Measurements from ENCODE around the gene PHF12.
"Not testable (repeated sequence)": the region's sequence is repeated elsewhere in the genome, so short reads cannot be mapped to it uniquely, and the experiment has no call there.

The PHF12 gene

DNA sequence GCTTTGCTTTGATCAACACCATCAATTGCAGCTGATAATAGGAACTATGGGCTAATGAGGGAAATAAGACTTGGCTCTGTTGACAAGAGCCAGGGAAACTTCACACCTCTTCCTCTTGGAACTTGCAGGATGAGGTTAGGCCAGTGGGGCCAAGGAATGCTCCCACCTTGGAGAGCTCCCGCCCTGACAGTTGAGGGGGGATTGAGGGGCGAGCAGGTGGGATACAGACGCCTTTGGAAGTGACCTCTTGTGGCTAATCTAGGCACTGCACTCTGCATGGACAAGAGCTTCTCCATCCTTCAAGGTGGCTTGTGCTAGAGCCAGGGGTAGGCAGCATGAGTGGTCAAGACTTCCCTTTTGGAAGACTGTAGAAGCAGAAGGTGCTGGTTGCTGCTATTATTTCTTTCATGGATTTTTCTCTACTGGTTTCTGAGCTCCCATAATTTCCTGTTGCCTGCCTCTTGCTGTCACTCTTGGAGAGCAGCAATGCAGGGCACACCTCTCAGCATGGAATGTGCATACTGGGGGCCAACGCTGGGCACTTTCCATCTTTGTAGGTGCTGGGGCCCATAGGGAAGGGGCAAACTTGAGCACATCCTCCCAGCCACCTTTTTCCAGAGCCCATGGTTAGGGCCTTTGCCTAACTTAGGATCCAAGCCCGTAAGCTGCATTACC lies 2.3 kb upstream of the PHF12 start:
- DNase-seq = no peak

DNA sequence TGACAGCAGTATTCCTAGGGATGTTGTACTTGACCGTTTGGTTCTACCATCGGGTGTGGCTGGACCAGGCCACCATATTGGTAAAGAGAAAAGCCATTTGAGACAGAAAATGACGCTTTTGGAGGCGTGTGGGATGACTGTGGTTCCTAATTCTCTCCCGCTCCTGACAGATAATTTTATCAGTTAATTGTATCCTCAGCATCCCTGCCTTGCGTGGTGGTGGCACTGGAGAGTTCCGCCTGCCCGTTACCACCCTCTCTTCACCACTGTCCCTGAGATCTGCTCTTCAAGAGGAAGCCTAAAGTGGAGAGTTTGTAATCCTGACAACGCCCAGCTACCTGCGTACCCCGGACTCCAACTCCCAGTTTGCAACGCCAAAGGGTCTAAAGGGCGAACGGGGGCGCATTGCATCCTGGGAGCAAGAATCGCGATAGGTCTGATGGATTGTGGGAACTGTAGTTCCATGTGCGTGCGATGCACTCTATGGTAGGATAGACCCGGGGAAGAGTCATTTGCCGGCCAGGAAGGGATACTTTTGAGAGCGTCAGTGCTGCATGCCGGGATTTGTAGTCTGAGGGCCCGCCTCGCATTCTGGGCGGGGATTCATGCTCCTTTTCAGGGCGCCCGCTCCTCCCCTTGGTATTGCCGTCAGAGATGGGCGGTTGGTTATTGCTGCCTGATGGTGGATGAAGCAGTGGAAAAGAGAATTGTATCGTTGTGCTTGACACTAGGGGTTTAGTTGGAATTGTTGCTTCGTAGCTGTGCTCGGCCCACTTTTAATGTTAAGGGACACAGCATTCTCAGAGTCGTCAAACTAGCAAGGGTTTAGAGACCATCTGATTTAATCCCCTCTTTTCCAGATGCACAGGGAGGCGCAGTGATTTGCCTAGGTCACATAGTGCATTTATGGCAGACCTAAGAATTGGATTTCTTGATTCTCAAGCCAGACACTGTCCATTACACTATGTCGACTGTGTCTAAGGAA lies 965 bp upstream of the PHF12 start:
- peak; percentile 99 for DNase-seq

DNA sequence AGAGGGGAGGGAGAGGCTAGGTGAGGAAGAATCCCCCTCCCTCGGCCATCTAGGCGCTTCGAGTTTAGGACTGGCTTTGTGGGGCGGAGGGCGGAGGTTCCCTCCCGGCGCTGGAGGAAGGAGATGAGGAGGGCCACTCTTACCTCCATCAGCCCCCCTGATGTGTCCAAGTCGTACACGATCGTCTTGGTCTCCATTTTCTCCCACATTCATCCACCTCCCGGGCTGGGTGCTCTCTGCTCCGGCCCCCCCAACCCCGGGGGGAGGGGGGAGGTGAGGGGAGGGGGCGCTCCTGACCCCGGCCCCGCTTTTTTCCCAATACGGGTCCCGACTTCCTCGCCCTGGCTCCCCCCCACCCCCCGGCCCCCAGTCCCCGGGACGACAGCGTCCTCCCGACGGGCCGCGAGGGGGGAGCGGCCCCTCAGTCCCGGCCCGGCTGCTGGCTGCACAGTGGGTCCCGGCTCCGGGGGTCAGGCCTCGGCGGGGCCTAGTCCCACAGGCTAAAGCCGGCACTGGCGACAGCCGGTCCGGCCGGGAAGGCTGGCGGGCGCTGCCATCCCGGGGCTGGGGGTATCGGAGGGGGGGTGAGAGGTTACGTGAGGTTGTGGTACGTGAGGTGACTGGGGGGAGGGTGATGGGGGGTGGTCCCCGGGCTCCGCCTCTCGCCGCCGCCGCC lies 428 bp downstream of the PHF12 start:
- DNase-seq = no peak

DNA sequence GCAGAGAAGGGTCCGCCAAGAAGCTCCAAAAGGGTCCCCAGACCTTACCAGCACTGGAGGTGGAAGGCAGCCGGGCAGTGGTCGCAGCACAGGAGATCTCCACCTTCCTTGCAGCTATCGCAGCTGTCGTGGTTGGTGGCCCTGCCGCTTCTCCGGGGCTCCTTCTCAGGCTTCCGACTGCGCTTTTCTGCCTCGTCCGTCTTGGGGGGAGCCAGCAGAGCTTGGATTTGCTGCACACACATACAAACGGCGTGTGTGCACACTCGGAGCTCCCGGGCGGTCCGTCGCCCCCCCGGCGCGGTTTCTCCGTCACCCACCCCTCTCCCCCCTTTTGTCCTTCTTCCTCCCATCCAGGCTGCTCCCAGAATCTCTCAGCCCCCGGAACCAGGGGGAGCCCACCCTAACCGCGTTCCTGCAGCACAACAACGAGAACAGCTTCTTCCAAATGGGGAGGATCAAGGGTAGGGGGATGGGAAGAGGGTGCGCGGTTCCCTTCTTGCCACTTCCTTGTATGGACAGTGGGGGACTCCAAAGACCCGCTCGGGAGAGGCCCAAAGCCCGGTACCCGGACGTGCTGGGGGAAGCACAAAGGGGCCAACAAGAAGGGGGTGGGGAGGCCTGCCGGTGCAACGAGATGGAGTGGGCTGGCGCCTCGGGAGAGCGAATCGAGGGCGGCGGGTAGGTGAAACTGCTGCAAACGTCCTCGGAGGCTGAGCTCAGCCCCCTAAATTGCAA lies 1.1 kb downstream of the PHF12 start:
- no peak for DNase-seq

DNA sequence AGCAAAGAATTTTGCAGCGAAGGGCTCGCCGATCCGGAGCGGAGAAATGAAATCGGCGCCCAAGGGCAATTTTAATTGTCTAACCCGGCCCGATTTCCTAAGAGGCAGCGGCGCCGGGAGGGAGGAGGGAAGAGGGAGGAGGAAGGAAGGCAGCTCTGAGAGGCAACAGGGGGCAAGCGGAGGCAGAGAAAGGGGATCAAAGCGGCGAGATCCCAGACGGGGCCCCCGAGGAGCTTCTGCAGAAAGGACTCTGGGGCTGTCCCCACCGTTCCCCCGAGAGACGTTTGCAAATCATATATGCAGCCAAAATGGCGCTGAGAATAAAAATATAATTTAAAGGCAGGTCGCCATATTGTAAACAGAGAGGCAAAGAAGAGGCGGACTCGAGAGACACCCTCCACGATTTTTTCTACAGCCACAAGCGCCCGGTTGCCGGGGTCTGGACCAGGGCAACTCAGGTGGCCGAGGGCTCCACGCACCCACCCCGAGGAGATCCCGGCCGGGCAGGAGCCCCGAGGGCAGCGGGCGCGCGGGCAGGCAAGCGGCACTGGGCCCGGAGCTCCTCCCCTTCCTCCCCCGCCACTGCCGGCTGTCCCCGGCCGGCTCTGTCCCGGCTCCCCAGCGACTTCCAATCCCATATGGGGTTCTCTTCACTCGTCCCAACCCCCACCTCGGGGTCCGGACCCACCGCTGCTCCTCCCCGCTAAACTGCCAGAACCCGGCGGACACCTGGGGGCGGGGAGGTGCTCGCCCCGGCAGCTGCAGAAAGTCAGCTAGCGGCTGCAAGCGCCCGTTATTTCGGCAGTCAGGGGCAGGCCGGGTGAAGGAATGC lies 1.9 kb downstream of the PHF12 start:
- DNase-seq = no peak

DNA sequence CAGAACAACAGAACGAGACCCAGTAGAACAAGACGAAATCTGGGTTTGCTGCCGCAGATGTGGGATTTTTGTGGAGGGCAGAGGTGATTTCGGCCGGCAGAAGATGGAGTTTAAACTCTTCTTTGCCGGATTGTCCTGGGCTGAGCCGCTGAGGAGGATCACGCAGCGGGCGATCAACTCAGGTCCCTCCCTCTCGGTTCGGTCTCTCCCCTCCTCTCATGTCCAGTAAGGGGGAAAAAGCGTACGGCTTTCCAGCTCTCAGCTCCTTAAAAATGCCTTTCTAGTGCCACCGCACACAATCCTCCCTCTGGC lies 2.5 kb downstream of the PHF12 start:
- DNase-seq = no peak

DNA sequence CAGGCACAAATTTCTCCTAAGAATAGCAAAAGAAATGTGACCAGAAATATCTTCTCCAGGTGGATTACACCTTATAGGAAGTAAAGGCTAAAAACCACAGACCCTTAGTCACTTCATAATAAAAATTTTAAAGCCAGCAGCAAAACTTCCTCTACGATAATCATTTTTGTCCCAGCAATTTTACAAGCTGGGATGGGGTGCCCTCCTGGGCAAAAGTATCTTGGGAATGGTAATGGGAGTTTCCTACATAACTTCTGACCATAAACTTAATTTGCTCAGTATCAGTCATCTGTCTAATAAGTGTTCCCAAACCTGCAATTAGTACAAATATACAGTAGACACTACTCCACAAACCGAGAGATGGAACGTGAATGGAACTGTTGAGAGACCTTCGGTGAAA lies 3.0 kb downstream of the PHF12 start:
- no peak for DNase-seq

DNA sequence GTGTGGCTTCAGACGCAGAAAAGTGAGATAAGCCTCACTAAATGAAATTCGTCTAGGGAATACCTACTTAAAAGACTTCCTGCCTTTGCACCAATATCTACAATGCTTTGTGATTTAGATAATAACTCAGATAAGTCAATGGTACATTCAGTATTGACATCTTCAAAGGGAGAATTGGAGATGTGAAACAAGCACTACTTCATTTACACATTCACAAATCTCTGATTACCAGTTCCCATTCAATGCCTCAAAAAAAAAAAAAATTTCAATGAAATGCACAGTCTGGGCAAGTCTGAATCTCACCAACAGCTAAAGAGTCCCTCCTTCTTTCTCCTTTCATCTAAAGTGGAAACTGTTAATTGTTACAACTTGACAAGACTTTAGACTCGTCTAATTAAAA lies 3.7 kb downstream of the PHF12 start:
- no peak for DNase-seq

DNA sequence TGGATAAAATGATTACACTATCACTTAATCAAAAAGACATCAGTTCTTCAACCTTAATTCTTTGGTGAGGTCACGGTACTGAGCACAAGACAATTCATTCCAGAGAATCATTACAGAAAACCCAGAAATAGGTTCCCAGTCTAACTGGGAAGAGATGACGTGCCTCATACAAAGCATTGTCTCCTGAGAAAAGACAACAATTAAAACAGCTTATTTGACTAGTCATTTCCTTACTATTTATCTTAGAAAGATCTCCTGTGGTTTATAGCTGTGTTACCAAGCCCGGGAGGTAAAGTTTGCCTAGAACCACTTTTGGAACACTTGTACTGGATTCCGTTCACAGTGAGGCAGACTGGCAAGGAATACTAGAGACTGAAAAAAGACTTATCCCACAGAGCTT lies 5.1 kb downstream of the PHF12 start:
- no peak for DNase-seq

DNA sequence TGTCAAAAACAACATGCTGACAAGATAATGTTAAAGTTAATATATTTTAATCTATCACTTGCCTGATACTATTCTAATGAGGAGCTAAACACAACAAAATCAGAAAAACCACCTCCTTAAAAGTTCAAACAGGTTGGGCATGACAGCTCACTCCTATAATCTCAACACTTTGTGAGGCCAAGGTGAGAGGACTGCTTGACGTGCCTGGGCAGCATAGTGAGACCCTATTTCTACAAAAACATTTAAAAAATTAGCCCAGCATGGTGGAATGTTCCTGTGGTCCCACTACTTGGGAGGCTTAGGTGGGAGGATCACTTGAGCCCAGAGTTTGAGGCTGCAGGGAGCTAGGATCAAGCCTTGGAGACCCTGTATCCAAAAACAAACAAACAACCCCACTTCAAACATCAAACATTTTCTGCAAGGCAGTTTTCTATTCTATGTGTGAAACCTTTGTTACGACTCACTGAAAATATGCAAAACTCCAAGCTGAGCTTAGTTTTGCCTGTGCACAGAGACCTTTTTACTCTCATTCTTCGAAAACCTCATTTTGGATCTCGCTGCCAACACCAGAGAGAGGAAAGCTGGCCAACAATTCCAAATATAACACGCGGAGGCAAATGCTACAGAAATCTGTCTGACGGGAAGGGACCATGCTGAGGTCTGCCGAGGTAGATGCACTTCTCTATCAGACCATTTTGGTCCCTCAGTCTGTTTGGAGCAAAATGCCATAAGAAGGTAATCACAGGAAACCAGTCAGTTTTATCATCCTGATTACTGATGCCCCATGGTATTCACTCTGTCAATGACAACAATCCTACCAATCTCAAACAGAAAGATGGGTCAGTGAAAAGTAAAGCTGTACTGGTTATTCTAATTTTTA lies 6.2 kb downstream of the PHF12 start:
- DNase-seq = no peak

DNA sequence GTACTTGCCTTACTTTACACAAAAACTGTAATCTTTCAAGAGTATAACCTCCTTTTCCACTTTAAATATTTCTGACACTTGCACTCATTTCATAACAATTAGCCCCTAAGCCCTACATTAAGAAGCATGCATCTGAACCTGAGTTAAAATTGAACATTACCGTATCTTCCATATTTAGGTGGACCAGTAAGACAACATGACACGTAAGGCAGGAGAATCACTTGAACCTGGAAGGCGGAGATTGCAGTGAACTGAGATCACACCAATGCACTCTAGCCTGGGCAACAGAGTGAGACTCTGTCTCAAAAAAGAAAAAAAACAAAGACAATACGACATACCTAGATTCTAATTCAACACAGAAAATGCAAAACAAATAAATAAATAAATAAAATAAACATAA lies 7.0 kb downstream of the PHF12 start:
- DNase-seq = no peak

DNA sequence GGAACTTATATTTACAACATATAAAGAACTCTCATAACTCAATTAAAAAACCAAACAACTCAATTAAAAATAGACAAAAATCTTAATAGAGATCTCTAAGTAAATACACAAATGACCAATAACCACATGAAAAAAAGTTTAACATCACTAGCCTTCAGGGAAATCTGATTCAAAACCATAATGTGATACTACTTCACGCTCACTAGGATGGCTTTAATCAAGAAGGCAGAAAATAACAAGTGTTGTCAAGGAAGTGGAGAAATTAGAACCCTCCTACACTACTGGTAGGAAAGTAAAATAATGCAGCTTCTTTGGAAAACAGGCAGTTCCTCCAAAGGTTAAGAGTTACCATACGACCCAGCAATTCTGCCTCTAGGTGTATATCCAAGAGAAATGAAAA lies 8.4 kb downstream of the PHF12 start:
- no peak for DNase-seq

DNA sequence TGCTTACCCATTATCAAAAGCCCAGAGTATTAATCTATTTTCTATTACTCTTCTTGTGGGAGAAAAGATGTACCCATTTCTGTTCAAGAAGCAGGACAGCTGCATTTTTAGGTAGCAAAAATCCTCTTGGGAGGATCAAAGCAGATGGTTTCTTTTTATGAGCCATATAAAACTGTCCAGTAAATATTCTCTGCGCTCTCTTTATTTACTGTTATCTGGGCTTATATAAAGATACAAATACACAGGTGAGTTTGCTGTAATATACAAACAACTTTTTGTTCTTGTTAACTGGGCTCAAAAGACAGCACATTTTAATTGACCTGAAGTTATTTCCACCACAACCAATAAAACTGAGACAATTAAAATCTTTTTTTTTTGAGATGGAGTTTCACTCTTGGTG lies 10.1 kb downstream of the PHF12 start:
- DNase-seq = no peak

DNA sequence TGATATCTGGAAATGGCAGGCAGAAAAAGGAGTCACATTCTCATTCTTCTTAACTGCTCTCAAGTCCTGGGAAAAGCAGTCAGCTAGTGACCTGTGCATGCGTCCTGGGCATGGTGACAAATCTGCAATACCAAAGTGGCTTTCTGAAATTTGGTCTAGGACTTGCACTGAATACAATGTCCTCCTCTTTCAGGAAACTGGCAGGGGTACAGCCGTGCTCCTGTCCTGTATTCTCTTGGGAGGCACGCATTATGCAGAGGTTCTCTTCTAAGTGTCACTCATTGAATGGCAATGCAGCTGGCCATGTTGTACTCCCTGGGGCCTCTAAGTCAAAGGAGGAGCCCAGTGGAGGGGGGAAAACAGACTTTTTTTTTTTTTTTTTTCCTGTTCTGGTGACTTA lies 10.6 kb downstream of the PHF12 start:
- DNase-seq = no peak

DNA sequence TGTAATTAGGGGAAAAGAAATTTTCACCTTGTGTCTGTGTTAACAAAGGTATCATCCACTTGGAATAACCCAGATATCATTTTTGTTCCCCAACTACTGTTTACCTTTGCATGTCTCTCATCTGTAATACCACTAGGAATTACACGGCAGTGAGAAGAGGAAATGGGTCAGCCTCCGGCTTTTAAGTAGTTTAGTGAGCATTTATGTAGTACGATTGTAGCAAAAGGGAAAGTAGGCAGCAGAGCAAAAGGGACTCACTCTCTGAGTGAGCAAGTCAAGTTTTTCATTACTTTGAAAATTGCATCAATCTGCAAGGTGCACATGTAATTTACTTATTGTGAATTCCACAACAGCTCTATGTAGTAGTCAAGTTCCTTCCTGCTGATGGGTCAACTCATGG lies 11.2 kb downstream of the PHF12 start:
- DNase-seq = no peak

DNA sequence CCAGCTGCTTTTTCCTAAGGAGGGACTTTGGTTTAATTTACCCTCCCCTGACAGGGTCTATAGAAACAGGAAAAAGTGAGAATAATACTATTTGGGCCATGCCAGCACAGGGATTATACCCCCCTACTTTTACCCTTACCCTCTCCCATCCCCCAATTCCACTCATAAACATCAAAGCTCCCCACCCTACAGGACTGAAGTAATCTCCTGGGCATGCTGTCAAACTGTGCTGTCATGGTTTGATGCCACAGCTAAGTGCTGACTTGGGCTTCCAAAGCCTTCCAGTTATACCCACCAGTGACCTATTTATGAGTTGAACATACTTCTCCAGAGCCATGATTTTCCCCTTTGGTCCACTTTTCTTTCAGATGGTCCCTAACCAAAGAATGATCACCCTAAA lies 12.8 kb downstream of the PHF12 start:
- no peak for DNase-seq

DNA sequence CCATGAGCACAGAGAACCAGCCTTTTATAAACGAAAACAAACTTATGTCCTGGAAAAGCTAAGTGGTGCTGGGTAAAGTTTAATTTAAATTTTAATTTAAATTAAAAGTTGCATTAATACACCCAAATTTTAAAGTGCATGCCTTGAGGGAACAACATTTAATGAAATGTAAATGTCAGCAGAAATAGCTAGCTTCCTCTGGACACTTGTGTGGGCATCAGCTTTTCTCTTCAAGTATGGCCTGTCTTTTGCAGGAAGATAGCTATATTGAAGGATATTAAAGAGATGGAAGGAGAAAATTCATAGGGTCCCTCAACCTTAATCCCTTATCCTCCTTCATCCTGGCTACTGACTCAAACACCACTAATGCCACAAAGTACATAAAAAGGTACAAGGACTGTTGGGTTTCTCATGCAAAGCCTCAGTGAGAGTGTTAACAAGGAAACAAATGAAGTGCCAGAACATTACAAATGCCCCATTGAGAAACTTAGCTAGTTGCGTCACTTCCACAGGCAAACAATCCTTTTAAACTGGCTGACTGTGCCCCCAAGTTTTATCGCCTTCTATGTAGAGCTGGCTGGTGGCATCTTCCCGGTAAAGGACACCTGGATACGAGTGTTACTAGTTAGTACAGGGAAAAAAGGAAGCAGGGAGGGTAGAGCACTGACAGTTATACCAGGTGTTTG lies 14.1 kb downstream of the PHF12 start:
- no peak for DNase-seq

DNA sequence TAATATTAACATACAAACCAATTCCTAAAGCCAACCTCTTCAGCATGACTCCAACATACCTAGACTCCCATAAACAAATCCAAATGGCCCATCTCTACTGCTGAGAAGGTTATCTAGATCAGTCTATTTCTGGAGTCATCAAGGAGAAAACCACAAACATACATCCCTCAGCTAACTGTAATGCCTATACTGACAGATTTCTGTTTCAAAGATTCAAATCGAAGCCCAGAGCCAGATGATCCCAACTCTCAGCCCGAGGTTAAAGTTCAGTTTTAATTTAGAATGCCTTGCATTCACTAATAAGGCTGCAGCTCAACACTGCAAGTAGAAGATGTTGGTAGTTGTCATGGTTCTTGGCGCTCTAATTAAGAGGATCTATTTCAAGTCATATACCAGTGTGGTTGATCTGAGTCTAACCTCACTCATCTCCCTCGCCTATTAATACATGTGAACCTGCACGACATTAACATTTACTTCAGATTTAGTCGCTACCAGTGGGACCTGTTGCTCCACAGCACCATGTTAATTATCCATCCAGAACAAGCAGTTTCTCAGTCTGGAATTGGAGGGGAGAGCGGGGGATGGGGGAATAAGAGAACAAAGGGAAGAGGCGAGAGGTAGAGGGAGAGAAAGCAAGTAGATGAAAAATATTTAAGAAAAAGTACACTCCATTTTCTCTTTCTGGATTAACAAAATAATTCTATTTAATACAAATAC lies 15.4 kb downstream of the PHF12 start:
- no peak for DNase-seq

DNA sequence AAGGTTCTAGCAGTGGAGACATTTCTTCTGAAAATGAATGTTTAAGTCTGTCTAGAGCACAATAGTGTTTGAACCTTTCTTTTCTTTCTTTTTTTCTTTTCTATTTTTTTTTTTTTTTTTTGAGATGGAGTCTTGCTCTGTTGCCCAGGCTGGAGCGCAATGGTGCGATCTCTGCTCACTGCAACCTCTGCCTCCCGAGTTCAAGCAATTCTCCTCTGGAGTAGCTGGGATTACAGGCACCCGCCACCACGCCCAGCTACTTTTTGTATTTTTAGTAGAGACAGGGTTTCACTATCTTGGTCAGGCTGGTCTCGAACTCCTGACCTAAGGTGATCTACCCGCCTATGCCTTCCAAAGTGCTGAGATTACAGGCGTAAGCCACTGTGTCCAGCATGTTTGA lies 16.8 kb downstream of the PHF12 start:
- not testable (repeated sequence) for DNase-seq

DNA sequence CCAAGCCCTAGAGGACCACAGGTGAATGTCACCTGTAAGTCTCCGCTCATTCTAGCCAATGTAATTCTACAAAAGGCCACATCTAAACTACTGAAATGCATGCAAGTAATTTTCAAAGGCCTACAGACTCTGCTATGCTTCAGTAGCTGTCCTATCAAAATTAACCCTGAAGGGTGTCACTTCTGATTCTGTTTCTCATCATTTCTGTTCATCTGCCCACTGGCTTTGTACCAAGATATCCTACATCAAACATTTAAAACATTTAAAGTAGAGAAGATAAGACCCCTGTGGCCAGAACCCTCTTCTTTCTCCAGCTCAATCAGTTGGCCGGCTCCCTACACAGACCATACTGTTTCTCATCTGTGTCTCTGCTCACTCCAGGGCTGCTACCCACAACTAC lies 21.5 kb downstream of the PHF12 start:
- no peak for DNase-seq
